HG03103 (cell line): ENCODE results near the gene SEMA4A.
"Not testable (repeated sequence)": the region's sequence is repeated elsewhere in the genome, so short reads cannot be mapped to it uniquely, and the experiment has no call there.

Source experiments
- ATAC-seq: cut with Tn5 transposase; IDR thresholded peaks from one replicate; pipeline ENCODE4 v1.9.1; 2021; ENCODE audit warnings: low read depth; ENCODE audit not compliant: unreplicated experiment

The SEMA4A gene

DNA sequence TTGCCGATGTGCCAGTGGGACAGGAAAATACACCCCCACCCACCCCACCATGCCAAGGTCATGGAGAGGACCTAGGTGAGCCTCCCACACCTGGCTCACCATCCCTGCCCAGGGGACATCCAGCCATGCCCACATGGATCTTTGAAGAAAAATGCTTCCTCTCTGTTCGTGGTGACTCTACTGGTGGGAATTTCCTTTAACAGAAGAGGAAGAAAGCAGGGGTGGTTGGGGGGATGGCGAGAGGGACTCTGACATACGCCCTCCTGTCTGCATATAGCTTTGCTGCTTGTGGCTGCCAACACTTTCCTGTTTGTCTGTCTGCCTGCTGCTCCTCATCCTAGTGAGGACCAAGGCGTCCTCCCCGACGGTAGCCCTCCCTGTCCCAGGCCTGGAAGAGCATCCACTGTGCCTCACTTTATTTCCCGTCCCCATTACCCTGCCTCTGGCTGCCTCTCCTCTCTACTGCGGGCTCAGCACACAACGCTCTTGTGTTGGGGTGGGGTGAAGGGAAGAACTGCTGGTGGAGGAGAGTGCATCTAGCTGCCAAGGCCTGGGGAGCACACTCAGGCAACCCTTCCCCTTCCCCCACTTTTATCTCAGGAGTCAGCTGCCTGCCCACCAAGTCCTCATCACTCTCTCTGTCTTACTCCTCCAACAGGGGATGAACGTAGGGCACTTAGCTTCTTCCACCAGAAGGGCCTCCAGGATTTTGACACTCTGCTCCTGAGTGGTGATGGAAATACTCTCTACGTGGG is 2.5 kb downstream of the SEMA4A start:
- no peak for ATAC-seq

DNA sequence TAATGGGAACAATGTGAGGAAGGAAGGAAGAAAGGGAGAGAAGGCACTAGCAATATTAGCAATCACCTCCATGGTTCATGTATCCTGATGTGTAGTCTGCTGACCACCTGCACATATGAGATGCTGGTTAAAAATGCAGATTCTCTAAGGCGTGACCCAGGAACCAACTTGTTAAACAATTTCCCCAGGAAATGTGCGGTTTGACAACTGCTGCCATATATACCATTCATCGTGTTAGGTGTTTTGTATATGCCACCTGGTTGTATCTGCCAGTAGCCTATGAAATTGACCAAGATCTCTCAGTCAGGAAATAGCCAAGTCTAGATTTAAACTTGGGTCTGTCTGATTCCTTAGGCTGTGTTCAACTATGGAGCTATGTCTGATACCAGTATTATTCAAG is 4.1 kb downstream of the SEMA4A start:
- ATAC-seq: no peak

GRCh38 chr1:156157966-156158365 is 4.6 kb downstream of the SEMA4A start:
- no peak for ATAC-seq

DNA sequence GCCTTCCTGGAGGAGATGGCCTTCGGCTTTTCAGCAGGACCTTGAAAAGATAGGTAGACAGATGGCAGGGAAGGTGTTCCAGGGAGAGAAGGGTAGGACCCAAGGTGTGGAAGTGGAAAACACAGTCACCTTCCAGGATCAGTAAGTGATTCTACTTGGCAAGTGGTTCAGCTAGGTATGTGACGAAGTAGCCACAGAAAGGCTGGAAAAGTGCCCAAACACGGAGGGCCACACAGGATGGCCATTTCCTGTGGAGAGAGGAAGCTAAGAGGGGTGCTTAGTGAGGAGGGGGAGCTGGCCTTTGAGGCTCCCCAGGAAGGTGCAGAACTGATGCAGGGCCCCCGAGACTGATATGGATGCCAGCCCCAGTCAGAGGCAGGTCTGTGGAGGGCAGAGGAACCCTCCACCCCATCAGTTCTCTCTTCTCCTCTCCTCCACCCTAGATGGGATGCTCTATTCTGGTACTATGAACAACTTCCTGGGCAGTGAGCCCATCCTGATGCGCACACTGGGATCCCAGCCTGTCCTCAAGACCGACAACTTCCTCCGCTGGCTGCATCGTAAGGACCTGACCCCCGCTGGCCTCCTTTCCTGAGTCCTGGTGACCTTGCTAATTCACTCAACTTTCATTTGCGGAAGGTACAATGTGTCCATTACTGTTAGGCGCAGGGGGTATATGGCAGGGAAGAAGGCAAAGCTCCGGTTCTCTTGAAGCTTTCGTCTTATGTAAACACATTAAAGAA is 6.8 kb downstream of the SEMA4A start:
- ATAC-seq: no peak

DNA sequence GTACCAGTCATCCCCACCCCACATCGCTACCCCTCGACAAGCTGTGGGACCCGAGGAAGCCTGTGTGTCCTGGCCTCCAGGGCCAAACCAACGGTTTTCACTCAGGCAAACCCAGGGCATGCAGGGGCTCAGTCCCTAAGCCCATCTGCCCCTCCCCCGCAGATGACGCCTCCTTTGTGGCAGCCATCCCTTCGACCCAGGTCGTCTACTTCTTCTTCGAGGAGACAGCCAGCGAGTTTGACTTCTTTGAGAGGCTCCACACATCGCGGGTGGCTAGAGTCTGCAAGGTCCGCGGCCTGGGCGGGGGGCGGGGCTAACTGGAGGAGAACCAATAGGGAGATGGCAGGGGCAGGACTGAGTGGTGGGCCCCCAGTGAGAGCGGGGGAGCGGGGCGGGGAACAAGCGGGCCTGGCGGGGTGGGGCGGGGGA is 7.4 kb downstream of the SEMA4A start:
- ATAC-seq: no peak

DNA sequence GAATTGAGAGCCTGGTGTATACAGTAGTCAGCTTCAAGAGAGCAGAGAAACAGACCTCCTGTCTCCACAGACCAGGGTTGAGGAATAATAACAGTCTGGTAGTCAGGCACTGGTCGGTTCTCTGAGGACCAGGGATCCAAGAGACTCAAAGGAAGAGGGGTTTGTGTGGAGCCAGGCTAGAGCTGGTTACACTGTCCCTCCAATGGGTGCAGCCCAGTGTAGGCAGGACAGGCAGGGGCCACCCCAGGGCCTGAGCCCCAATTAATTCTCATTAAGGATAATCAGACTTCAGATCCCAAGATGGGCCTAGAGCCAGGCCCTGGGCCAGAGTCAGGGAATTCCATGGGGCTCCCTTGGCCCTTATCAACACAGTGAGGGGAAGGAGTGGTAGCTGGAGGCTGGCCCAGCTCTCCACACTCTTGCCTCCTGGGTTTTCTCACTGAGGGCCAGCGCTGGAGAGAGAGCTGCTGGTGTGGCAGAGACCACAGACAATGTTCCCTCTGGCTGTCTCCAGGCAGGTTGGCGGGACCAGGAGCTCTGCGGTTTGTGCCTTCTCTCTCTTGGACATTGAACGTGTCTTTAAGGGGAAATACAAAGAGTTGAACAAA is 9.1 kb downstream of the SEMA4A start:
- no peak for ATAC-seq

GRCh38 chr1:156163712-156164111 is 10.3 kb downstream of the SEMA4A start:
- ATAC-seq: no peak

DNA sequence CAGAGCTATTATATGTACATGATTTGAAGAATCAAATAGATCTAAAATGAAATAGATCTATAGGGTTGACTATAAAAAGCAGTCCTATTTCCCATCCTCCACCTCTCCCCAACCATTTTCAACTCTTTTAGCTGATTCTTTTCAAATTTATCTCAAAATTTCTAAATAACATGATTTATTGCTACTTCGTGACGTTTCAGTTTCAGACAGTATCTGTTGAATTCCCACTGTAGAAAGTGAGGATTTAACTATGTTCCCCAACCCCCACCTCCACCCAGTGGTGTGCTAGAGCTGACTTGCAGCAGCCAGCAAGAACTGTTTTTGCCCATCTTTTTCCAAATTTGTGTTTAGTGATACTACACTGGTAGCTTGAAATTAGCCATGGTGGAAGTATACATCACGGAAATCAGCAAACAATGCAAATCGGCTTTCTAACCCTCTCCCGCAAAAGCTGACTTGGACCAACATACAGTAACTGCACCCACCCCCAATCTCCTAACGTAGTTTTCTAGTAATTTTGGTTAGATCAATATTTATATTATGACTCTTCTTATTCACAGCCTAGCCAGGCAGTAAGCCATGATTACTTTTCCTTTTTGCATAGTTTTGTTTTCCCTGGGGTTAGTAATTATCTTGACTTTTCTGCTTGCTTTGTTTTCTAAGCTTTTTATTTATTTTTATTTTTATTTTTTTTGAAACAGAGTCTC is 10.9 kb downstream of the SEMA4A start:
- ATAC-seq: no peak

GRCh38 chr1:156165083-156165482 is 11.7 kb downstream of the SEMA4A start:
- ATAC-seq: no peak

GRCh38 chr1:156167536-156167935 is 14.2 kb downstream of the SEMA4A start:
- ATAC-seq: no peak

GRCh38 chr1:156172696-156173470 is 19.5 kb downstream of the SEMA4A start:
- no peak for ATAC-seq

GRCh38 chr1:156176610-156177210 is 23.3 kb downstream of the SEMA4A start:
- ATAC-seq: no peak

DNA sequence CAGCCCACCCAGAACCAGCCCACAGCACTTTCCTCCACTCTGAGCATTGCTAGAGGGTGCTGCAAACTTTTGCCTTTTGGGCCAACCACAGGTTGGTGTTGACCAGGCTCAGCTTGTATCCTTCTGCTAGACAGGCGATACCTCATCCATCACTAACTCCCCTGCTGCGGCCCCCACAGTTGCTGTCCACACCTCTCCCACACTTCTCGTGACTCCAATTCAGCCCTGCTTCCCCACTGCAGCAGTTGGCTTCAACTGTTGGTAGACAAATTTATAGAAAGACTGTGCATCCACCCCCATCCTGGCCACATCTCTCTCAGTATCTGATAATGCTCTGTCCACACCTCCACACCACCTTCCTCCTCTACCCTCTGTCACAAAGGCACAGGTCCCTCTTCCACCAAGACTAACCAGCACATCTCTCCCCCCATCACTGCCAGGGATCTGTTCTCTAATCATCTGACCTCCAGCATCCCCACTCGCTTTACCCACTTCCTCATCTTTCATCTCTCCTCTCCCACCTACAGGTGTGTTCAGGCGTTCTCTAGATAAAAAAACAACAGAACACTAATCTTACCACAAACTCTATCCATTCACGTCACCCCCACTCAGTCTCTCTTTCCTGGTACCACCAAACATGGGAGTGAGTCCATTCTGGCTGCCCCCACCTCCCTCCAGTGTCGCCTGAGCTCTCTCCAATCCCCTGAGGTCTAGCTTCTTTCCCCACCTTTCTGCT is 24.7 kb downstream of the SEMA4A start:
- ATAC-seq: no peak

- ATAC-seq: no peak
These were observed 27.1 kb downstream of the SEMA4A start for GRCh38 chr1:156180471-156180870.

- ATAC-seq: not testable (repeated sequence)
These were observed 28.1 kb downstream of the SEMA4A start for GRCh38 chr1:156181391-156181924.

GRCh38 chr1:156182010-156182779 is 28.8 kb downstream of the SEMA4A start:
- not testable (repeated sequence) for ATAC-seq

DNA sequence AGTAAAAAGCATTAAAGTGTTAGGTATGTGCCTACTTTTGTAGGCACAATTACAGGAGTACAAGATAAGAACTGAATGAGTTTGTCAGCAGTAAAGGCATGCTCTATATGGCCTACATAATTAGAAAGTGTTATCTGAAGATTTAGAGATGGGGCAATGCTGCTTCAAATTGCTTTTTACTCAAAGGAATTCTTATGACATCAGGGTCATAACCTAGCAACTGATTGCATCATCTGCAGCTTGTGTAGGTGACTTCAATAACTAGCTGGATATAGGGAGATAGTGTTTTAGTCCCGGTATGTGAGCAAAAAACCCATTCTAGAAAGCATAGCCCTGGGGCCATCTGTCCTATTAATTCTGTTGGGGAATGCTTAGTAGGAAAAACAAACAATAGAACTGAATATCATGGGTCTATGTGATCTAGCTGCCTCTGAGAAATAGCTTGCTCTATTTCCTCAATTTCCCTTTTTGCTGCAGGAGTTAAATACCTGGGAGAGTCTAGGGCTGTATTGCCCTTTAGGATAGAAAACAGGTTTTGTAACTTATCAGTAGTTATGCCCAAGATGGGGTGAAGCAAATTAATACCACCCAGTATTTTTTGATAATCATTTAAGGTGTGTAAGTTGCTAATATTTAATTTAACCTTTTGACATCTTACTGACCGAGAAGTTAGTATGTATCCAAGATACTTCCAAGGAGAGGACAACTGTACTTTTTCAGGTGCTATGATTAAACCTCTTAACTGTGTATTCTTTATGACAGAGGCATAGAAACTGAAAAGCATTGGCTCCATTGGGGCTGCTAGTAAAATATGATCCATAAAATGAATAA is 33.2 kb downstream of the SEMA4A start:
- ATAC-seq: not testable (repeated sequence)
